OCI-M2 (cell line): Measurements from ENCODE around the gene MCC.
"Not testable (repeated sequence)": the region's sequence is repeated elsewhere in the genome, so short reads cannot be mapped to it uniquely, and the experiment has no call there.

Experiments used
- DNase-seq: peaks from one replicate; lab custom pipeline; 2025; ENCODE audit not compliant: unreplicated experiment; lab: John Stamatoyannopoulos, UW

The MCC gene

DNA sequence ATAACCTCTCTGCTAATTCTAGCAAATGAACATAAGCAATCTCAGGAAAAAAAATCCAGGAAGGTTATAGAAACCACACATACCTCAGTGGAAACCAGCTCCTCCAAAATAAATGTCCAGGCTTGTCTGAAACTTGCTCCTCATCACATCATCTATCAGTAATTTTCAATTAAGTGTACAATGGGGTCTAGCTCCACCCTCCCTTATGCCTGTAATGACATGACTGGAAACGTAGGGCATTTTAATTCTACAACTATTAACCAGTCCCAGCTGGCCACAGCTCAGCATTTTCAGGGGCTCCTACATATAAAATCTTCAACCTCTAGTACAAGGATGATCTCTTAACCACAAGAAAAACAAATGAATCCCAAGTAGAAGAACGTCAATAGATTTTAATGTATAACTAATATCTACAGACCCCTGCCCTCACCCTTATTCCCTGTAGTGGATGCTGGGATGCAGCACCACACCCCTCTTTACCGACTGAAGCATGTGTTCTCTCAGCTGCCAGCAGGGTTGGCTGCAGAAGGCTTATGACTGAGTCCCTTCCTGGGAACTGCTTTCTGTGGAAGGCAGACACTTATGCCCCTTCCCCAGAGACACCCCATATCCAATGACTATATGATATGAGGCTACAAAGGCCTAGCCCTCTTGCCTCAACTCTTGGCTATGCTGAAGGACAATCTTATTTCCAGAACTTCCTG, 60.2 kb downstream of the MCC start:
- DNase-seq = no peak

DNA sequence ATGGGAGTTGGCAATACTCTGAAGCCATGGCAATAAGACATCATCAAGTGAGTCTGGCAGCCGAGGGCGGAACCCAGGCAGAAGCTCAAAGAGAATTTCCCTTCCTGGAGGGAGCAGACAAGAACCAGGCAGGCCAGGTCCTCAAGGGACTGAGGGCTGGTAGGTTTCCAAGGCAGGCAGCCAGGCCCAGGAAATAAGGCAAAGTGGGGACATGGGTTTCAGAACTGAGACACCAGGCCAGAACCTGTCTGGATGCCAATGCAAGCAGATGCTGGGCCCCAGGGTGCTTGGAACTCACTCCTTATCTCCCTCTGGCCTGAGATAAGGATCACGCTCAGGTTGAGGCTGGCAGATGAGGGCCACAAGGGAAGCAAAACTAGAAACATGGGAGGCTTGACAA, 62.3 kb downstream of the MCC start:
- no peak for DNase-seq

DNA sequence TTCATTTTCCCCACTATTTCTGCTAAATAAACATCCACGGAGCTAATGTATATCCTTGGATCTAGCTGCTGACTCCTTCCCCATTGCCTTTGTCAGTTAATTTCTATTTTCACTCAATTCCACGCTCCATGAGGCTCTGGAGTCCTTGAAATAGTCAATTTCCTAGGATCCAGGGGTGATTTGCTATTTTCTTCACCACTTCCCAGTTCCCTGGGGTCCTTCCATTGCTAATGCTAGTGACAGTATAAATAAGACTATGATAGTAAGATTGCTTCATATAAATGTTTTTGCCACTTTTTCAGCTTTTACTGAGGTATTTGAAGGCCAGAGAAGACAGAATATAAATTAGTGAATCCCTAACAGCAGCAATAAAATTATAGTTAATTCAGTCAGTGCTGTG, 66.6 kb downstream of the MCC start:
- no peak for DNase-seq

- DNase-seq = no peak
Observed at GRCh38 chr5:113405530-113405929, 82.7 kb downstream of the MCC start.

DNA sequence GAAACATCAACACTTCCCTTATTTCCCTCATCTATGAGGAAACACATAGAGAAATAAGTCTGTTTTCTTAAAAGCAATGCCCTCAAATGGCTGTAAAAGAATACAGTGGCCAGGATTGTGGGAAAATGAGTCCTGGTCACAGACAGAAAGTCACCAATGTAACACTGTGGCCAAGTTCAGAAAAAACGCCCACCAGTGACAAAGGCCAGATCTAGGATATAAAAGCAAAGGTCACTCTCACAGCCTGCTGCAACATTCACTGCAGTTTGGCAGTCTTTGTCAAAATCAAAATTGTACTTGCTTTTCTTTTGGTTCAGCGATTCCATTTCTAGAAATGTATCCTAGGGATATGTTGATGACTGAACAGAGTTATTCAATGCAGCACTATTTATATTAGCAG, 84.0 kb downstream of the MCC start:
- no peak for DNase-seq

GRCh38 chr5:113397986-113398385, 90.3 kb downstream of the MCC start:
- not testable (repeated sequence) for DNase-seq

- no peak for DNase-seq
Observed at GRCh38 chr5:113397046-113397445, 91.2 kb downstream of the MCC start.

DNA sequence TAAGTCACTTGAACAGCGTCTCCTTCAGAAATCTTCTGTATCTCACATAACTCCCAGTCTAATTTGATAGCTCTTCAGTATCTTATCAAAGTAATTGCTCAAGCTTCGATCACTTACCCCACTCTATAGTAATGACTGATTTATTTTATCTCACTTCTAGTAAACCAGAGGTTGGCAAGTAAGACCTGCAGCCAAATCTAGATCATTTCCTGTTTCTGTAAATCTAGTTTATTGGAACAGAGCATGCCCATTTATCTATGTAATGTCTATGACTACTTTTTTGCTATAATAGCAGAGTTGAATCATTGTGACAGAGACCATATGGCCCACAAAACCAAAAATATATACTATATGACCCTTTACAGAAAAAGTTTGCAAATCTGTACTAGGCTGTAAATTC, 93.6 kb downstream of the MCC start:
- DNase-seq = no peak

DNA sequence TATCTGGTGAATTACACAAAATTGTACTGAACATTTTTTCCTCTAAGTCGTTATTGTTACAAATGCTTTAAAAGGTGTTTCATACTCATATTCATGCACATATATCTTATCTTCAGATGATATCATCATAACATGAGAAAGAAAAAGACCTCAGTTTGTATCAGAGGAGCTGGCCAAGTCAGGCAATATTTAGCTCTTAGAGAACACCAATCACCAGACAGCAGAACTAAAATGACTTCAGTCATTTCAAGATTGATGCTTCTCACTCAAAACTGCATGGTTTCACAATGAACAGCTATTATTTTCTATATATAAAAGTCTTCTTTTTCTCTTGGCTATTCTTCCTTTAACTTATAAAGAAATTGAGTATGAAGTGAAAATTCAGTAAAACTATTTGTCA, 98.0 kb downstream of the MCC start:
- no peak for DNase-seq

DNA sequence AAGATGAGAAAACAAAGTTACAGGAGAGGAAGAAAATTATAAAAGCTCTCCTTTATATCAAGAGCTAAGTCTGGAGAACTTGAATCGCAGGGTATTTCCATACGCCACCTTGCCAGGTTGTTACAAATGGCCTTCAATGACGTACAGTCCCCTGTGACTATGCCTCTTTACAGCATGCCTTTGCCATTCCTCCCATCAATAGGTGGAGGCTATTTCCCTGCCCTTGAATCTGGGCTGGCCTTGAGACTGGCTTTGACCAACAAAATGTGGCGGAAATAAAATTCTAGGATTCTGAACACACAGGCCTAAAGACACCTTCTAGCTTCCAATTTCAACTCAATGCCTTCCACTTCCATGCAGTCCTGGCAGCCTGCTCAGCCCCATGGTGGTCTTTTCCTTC, 99.1 kb downstream of the MCC start:
- DNase-seq = no peak

DNA sequence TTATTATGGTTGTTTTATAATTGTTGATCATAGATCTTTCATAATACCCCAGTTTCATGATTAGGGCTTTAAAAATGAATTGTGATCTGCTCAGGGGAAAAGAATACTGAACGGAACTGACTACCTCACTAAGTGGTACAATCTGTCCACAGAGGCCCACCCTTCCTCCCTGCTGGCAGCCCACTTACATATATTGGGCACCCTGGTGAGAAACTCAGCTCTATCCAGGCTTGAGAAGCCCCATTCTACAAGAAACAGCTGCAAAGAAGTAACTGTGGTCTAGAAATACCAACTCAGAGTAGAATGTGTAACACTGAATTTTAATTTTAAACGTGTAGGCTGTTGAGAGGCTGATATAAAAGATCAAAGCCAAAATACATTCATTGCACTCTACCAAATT, 100.4 kb downstream of the MCC start:
- DNase-seq = no peak

GRCh38 chr5:113384782-113385285, 103.4 kb downstream of the MCC start:
- DNase-seq = no peak

DNA sequence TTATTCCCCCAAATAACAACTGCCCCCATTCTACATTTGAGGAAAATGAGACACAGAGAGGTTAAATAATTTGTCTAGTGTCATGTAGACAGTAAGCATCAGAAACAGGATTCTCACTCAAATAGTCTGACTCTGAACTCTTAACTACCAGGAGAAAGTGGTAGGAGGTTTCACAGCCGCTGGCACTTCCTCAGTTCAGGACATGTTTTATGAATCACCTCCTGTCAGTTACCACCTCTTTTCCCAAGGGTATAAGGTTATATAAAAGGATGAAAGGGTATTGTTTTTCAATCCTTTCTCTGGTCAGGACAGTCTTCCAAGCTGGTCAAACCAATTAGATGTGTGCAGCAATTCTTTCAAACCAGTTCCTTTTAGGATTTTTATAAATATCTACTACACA, 105.5 kb downstream of the MCC start:
- no peak for DNase-seq

DNA sequence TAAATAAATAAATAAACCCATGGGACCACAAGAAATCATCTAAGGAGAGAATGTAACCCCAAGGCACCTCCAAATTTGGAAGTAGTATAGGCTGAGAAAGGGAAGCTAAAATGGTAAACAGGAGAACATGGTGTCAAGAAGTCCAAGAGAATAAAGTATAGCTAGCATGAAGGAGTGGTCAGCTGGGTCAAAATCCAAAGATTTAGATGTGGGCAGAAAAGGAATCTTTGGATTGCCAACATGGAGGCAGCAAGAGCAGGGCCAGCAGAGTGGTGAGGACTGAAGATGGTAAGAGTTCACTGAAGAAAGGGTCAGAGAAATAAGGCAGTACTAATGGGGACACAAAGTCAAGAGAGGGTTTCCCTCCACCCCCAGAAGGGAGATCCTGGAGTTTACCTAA, 106.5 kb downstream of the MCC start:
- DNase-seq = no peak

- DNase-seq = no peak
Observed at GRCh38 chr5:113380807-113381326, 107.4 kb downstream of the MCC start.

GRCh38 chr5:113379936-113380806, 108.1 kb downstream of the MCC start:
- DNase-seq = no peak

GRCh38 chr5:113378959-113379541, 109.2 kb downstream of the MCC start:
- peak; percentile 13 for DNase-seq

DNA sequence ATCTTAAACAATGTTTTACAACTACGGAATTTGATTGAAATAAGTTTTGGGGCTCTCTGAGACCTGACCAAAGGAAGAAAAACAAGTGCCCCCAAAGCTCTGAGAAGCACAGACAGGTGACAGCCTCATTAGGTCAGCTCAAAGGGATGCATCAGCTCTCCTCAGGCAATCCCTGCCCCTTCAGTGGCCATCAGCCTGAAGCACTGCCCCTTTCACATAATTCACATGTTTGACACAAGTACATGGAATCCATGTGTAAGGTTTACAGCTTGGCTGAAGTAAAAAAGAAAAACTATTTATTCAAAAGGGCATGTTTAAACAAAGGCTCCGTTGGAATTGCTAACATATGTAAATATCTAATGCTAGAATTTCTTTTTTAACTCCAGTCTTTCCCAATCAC, 109.7 kb downstream of the MCC start:
- DNase-seq = no peak

GRCh38 chr5:113378081-113378480, 110.2 kb downstream of the MCC start:
- DNase-seq = no peak

- no peak for DNase-seq
Observed at GRCh38 chr5:113376640-113377039, 111.6 kb downstream of the MCC start.

DNA sequence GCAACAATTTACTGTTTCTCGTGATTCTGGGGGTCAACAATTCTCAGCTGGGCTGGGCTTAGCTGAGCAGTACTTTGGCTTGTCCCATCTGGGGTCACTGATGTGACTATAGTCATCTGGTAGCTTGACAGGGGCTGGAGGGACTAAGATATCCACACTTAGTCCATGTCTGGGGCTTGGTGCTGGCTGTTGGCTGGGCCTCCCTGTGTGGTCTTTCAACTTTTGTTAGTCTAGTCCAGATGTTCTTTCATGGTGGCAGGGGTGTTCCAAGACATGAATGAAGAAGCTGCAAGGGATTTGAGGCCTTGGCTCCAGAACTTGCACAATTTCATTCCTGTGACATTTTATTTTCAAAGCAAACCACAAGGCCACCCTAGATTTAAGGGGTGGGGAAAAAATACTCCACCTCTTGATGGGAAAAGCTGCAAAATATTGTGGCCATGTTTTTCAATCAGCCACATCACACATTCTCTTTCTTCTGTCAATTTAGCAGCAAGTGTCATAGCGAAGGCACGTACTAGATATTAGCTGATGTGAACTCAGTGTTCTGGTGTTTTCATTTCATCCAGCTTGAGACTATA, 112.7 kb downstream of the MCC start:
- no peak for DNase-seq
